Activated T-cell treated with anti-CD3 and anti-CD28 coated beads, Interleukin-2, amount 50 U/mL, for 4 hours (primary cell): ENCODE measurements around the gene FBXW8. TPM values are rescaled to one million over a fixed set of nuclear protein-coding genes. Genes with fewer than 3 reads are reported as not detected.

Experiments
- ATAC-seq, 2 donors: fragments of 200-7000 bp; cut with Tn5 transposase; one replicate each; pipeline ENCODE4 v1.10.0; 2021
- DNase-seq: peaks from one replicate; pipeline ENCODE4 v3.0.0-alpha.2; 2020
- H3K27me3 Mint-ChIP-seq: one replicate; pipeline ENCODE4 v1.8.0; 2021; ENCODE audit warnings: low read depth, mixed read lengths
- H3K36me3 Mint-ChIP-seq: one replicate; pipeline ENCODE4 v1.8.0; 2022; ENCODE audit warnings: mixed read lengths; ENCODE audit not compliant: insufficient read depth
- H3K4me1 Mint-ChIP-seq: one replicate; pipeline ENCODE4 v1.8.0; 2021; ENCODE audit warnings: low read depth, mixed read lengths
- H3K4me3 Mint-ChIP-seq: one replicate; pipeline ENCODE4 v1.8.0; 2021; ENCODE audit warnings: mild to moderate bottlenecking, moderate library complexity, mixed read lengths
- H3K9me3 Mint-ChIP-seq: one replicate; pipeline ENCODE4 v1.8.0; 2021; ENCODE audit warnings: mixed read lengths
- total RNA-seq, 3 donors: library from RNA; stranded (reverse); gene quantifications; one replicate each; pipeline ENCODE4 v1.2.1, GENCODE V29; 2021

Gene FBXW8
- total RNA-seq, 3 donors from 2014 or later, result 5.6 to 8.3 (median 5.9) TPM

DNA sequence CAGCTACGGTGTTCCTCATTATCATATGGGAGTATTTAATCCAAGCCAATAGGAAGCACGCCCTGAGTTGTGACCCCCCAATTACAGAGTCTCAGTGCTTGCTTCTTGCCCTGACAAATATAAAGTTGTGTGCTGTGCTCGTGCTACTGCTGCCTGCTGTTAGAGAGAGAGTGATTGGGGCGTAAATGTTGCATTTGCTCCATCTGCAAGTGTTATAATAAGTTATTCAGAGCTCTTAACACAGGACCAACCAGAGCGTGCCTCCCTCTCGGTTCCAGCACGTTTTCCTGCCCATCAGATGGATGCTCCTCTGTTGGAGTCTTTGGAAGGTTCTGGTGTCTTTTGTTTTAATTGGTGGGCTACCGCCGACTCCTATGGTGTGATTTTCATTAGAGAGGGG is 107.1 kb downstream of the FBXW8 start:
- no peak for ATAC-seq
- H3K4me1 Mint-ChIP-seq, result no peaks in the 10 kb centered on the region
- H3K36me3 Mint-ChIP-seq, result peaks cover 56% of the 10 kb centered on the region
- H3K9me3 Mint-ChIP-seq, result peaks cover 21% of the 10 kb centered on the region
- no peaks in the 10 kb centered on the region for H3K27me3 Mint-ChIP-seq
- H3K4me3 Mint-ChIP-seq, result no peak overlapping the region
- DNase-seq, result no peak

DNA sequence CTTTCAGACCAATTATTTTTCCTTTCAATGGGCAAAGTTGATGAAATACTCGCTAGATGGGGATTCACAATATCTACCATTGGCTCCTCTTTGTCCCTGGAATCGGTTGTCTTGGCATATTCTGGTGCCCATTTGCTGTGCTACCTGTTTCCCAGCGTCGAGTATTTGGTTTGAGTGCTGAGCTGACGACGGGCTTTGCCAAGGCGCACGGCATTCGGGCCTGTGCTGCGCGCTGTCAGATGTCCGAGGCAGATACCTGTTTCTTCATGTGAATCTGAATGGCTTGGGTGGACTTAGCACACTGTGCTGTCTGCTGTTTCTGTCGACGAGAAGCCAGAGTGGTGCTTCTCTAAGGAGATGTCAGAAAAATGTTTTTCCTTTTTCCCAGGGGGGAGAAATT is 107.5 kb downstream of the FBXW8 start:
- H3K27me3 Mint-ChIP-seq, result no peaks in the 10 kb centered on the region
- DNase-seq (no peak), ATAC-seq (no peak)
- H3K4me1 Mint-ChIP-seq, result no peaks in the 10 kb centered on the region
- H3K9me3 Mint-ChIP-seq, result peaks cover 17% of the 10 kb centered on the region
- peaks cover 53% of the 10 kb centered on the region for H3K36me3 Mint-ChIP-seq
- H3K4me3 Mint-ChIP-seq, result no peak overlapping the region

DNA sequence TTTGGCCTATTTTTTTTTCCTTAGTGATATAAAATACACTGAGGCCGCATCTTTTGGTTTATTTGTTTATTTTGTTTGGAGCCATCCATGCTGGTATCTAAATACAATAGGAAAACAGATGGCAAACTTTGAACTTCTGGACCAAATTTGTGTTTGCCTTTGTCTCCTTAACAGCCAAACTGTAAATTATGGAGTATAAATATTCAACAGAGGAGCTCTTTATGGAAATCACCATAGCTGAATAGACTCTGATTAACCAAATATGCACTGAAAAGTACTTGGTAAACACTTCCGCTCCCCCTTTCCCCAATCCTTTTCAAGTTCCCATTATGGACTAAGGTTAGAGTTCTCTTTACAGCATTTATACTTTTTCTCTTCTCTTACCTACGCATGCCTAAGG is 107.9 kb downstream of the FBXW8 start:
- H3K9me3 Mint-ChIP-seq, result peaks cover 17% of the 10 kb centered on the region
- no peaks in the 10 kb centered on the region for H3K27me3 Mint-ChIP-seq
- H3K36me3 Mint-ChIP-seq, result peaks cover 51% of the 10 kb centered on the region
- DNase-seq, result no peak
- ATAC-seq, result no peak
- no peaks in the 10 kb centered on the region for H3K4me1 Mint-ChIP-seq
- no peak overlapping the region for H3K4me3 Mint-ChIP-seq

DNA sequence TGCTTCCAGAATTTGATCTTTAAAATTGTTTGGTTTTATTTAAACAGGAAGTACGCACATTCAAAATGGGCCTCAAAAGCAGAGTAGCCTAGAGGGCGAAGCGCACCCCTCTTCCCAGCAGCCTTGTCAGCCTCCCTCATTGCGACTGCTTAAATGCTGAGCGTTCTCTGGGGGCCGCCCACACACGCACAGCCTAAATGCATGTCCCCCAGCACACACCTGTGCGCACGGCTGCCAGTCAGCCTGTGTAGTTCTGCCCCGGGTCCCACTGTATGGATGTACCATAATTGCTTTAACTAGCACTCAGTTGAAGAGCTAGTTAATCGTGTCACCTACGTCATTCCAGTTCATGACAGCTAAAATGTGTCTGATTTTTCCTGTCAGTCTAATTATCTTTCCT is 109.1 kb downstream of the FBXW8 start:
- no peak for ATAC-seq
- H3K36me3 Mint-ChIP-seq, result peaks cover 39% of the 10 kb centered on the region
- no peak for DNase-seq
- peaks cover 9% of the 10 kb centered on the region for H3K9me3 Mint-ChIP-seq
- no peak overlapping the region for H3K4me3 Mint-ChIP-seq
- H3K4me1 Mint-ChIP-seq, result no peaks in the 10 kb centered on the region
- H3K27me3 Mint-ChIP-seq, result no peaks in the 10 kb centered on the region

DNA sequence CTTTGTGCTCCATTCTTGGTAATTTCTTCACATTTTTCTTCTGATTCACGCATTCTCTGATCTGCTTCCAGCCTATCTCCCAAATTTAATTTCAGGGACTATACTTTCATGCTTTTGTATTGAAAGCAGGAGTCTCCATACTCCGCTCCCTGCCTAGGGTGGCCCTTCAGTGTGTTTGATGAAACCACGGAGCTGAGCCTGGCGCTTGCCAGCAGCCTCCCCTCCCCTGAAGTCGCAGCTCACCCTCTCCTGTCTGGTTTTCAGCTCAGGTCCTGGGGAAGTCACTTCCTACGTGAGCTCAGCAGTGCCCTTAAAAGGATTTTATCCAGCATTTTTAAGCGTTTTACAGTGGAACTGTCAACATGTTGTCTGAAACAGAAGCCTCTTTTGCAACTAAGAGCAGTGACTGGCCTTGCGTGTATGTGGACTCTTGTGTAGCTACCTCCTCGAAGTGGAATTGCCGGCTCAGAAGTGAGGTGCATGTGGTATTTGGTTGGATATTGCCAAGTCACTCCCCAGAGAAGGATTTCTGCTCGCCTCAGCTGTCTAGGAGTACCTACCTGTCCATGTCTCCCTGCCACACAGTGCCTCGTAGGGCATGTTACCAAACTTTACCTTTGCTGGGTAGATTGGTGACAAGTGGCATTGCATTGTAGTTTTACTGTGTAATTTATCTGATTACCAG is 109.9 kb downstream of the FBXW8 start:
- peaks cover 33% of the 10 kb centered on the region for H3K36me3 Mint-ChIP-seq
- no peaks in the 10 kb centered on the region for H3K27me3 Mint-ChIP-seq
- DNase-seq (no peak), ATAC-seq (no peak)
- H3K4me3 Mint-ChIP-seq, result no peak overlapping the region
- H3K4me1 Mint-ChIP-seq, result peaks cover 2% of the 10 kb centered on the region
- peaks cover 3% of the 10 kb centered on the region for H3K9me3 Mint-ChIP-seq

DNA sequence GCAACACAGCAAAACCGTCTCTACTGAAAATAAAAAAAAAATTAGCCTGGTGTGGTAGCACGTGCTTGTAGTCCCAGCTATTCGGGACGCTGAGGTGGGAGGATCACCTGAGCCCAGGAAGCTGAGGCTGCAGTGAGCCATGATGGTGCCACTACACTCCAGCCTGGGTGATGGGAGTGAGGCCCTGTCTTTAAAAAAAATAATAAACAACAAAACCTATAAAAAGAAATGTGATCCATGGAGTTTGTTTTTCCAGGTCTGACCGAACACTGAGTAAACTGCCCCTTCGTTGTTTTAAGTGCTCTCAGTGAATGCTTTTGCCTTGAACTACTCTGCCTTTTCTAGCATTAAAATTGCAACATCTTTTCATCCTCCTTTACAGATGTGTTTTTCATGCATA is 111.7 kb downstream of the FBXW8 start:
- Mint-ChIP-seq H3K9me3 (no peaks in the 10 kb centered on the region), H3K27me3 (no peaks in the 10 kb centered on the region), H3K4me3 (no peak overlapping the region)

DNA sequence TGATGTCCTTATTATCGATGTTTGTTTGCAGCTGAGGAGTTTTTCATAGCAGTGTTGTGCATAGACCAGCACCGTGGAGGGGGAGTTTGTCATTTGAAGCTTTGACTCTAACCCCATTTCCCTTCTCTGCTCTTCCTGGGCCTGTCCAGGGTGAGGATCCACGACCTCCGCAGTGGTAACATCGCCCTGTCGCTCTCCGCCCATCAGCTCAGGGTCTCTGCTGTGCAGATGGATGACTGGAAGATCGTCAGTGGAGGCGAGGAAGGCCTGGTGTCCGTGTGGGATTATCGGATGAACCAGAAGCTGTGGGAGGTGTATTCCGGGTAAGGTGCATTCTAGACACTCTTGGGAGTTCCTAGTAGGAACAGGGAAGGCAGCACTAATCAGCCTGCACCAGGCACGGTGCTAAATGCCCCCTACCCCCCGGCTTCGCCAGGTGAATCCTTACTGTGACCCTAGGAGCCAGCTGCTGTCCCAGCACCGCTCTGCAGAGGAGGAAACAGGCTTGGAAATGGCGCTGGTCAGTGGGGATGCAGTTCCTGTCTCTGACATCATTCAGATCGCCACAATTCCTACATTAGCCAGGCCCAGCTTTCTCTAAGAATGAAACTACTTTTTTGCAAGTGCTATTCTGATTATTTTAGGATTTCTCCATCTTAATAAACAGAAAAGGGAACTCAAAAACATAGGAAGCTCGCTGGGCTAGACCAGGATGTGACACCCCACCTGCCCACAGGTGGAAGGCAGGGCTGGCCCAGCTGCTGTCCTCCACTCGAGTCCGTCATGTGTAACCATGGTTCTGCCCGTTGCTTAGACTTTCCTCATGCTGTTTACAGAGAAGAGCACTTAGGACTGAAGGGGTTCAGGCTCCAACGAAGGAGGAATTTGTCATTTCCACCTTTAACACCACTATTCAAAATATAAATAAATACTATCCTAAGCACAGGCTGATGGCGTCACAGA is 113.5 kb downstream of the FBXW8 start:
- Mint-ChIP-seq H3K4me1 (peaks cover 3% of the 10 kb centered on the region), H3K27me3 (no peaks in the 10 kb centered on the region), H3K4me3 (no peak overlapping the region), H3K9me3 (no peaks in the 10 kb centered on the region), H3K36me3 (peaks cover 33% of the 10 kb centered on the region)
- DNase-seq (no peak), ATAC-seq (no peak)

More for the DNA sequence above, 111.7 kb downstream of the FBXW8 start:
- H3K36me3 Mint-ChIP-seq, result peaks cover 31% of the 10 kb centered on the region
- no peak for ATAC-seq
- H3K4me1 Mint-ChIP-seq, result peaks cover 3% of the 10 kb centered on the region
- no peak for DNase-seq

DNA sequence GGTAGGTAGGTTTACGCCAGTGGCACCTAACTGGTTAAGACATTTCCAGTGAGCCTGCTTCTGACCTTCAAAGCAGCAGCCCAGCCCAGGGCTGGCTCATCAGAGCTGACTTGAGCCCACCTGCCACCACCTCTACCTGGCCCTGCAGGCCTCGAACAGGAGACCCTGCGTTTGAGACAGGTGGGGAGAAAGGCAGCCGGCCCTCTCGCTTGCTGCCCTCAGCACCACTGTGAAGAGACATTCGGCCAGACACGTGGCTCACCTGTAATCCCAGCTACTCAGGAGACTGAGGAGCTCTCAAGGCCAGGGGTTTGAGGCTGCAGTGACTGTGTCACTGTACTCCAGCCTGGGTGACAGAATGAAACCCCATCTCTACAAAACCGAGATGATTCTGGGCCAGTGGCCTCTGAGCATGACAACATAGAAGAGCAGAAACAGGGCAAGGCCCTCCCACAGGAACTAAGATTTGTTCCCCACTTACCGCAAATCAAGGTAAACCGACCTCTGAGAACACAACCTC is 114.3 kb downstream of the FBXW8 start:
- ATAC-seq (peak in 1 of 2 donors; percentile 15), DNase-seq (no peak)
- Mint-ChIP-seq H3K4me1 (peaks cover 3% of the 10 kb centered on the region), H3K4me3 (no peak overlapping the region), H3K9me3 (no peaks in the 10 kb centered on the region), H3K27me3 (no peaks in the 10 kb centered on the region), H3K36me3 (peaks cover 31% of the 10 kb centered on the region)

DNA sequence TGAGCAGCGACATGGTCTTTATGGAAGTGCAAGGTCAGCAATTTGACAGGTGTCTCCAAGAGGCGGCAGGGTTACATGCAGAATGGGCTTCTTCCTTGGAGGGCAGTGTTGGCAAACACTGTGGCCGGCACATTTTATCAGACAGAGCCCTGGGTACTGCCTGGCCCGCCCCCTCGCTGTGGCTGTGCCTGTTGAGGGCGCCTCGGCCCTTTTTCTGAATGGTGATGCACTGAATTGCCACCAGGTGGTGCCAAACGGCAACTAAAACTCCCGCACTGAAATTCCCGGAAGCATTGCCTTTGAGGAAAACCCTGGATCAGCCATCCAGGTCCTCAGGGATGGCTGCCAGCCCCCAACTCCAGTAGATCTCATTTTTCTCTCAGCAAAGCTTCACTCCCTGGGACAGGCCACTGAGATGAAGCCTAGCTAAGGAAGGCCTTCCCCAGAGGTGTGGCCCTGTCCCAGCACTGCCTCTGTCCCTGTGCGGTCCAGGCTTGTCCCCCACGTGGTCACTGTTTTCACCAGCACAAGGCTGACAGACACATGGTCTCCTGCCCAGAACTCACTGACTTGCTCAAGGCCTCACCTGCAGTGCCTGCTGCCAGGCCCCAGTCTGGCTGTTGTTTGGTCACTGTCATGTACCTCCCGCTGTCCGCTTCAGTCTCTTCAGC is 114.9 kb downstream of the FBXW8 start:
- Mint-ChIP-seq H3K4me1 (peaks cover 3% of the 10 kb centered on the region), H3K27me3 (no peaks in the 10 kb centered on the region), H3K36me3 (peaks cover 26% of the 10 kb centered on the region)

DNA sequence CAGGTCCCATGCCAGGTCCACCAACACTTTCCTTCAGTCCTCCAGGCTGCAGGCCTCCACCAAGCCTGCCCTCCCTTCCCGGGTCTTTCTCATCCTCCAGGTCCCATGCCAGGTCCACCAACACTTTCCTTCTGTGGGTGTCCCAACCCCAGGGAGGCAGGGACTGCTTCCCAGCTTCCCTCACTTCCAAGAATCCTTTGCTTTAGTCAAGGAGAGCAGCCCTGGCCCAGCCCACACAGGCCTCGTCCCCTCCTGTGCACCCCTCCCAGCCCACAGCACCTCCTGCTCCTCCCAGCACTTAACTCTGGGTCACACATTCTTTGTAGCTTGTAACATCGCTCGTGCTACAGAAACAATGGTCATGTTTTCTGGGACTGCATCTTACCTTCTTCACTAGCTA is 115.6 kb downstream of the FBXW8 start:
- DNase-seq (no peak), ATAC-seq (no peak)
- H3K27me3 Mint-ChIP-seq, result no peaks in the 10 kb centered on the region
- H3K36me3 Mint-ChIP-seq, result peaks cover 22% of the 10 kb centered on the region
- H3K4me3 Mint-ChIP-seq, result no peak overlapping the region
- H3K9me3 Mint-ChIP-seq, result no peaks in the 10 kb centered on the region
- peaks cover 3% of the 10 kb centered on the region for H3K4me1 Mint-ChIP-seq

More for the DNA sequence above, 114.9 kb downstream of the FBXW8 start:
- H3K9me3 Mint-ChIP-seq, result no peaks in the 10 kb centered on the region
- DNase-seq (peak; percentile 32), ATAC-seq (peak; percentile 61 to 74)
- H3K4me3 Mint-ChIP-seq, result no peak overlapping the region

DNA sequence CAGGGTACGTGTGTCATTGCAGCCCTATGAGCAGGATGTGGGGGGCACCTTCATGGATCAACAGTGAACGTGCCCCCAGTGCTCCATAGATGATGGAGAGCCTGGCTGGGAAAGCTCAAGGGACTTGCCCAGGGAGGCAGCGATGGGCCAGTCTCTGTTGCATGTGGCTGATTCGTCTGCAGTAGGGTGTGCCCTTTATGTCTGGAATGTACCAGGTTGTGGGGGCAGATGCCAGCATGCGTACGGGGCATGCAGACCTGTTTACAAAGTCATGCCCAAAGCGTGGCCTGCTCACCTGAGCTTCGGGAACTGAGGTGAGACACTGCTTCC is 116.1 kb downstream of the FBXW8 start:
- Mint-ChIP-seq H3K4me1 (peaks cover 3% of the 10 kb centered on the region), H3K27me3 (no peaks in the 10 kb centered on the region), H3K4me3 (no peak overlapping the region), H3K36me3 (peaks cover 19% of the 10 kb centered on the region), H3K9me3 (no peaks in the 10 kb centered on the region)
- DNase-seq (no peak), ATAC-seq (no peak)

DNA sequence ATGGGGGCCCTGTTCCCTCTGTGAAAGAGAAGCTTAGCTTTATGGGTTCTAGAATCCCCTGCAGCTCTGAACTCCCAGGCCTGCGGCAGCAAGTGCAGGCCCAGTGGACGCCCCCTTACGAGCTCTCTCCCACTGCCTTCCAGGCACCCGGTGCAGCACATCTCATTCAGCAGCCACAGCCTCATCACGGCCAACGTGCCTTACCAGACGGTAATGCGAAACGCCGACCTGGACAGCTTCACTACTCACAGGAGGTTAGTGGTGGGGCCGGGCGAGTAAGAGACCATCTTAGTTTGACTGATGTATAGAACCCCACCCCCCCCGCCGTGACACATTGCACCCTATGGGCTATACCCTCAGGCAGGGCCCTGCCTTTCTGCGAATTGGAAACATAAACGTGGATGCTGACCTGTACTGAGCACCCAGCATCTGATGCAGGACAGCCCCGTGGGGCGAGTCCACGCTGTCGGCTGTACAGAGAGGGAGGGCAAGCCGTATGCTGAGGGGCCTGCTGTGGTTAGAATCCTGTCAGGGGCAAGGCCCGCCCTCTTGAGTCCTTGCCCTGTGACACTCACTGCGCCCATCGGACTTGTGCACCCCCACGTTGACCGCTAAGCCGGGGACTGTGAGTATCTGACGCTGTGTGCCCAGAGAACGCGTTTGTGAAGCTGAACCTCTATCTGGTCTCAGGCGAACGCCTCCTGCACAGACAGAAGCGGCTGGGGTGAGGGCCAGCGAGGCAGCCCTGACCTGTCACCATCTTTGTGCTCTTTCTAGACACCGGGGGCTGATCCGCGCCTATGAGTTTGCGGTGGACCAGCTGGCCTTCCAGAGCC is 116.7 kb downstream of the FBXW8 start:
- H3K4me1 Mint-ChIP-seq, result peaks cover 3% of the 10 kb centered on the region
- H3K4me3 Mint-ChIP-seq, result no peak overlapping the region
- DNase-seq, result no peak
- no peaks in the 10 kb centered on the region for H3K27me3 Mint-ChIP-seq
- ATAC-seq, result no peak
- H3K9me3 Mint-ChIP-seq, result no peaks in the 10 kb centered on the region
- H3K36me3 Mint-ChIP-seq, result peaks cover 19% of the 10 kb centered on the region

DNA sequence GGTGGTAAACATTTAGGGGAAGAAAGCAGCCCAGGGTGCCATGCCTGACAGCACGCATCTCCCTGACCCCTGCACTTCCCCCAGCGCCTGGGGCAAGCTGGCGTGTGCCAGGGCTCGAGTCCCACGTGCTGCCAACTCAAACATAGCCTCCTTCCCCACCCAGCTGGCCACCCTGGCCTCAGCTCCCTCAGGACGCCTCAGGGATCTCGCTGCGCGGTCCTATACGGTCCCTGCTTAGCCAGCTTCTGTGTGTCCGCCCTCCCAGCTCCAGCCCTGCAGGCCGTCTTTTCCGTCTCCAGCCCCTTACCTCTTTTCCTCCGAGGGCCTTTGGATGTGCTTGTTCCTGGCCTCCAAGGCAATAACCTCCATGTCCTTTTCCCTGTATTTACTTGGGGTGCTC is 117.5 kb downstream of the FBXW8 start:
- H3K4me3 Mint-ChIP-seq, result no peak overlapping the region
- ATAC-seq, result no peak
- peaks cover 5% of the 10 kb centered on the region for H3K4me1 Mint-ChIP-seq
- no peak for DNase-seq
- H3K36me3 Mint-ChIP-seq, result peaks cover 15% of the 10 kb centered on the region
- no peaks in the 10 kb centered on the region for H3K27me3 Mint-ChIP-seq
- H3K9me3 Mint-ChIP-seq, result no peaks in the 10 kb centered on the region
